IPS DF 6.9 (cell line): Measurements from ENCODE around the gene GPR33.

ENCODE experiments used
- DNase-seq: peaks from one replicate; pipeline ENCODE4 v3.0.0-alpha.2; 2013; ENCODE audit warnings: low read depth, low spot score
- H3K27ac ChIP-seq: one replicate; pipeline ENCODE4 v1.5.1; 2013; ENCODE audit warnings: low read length, control low read depth
- H3K27me3 ChIP-seq: 2 replicates; pipeline ENCODE4 v1.6.1; 2013; ENCODE audit warnings: mild to moderate bottlenecking, low read length; ENCODE audit not compliant: control insufficient read depth, insufficient read depth
- H3K36me3 ChIP-seq: 2 replicates; pipeline ENCODE4 v1.6.1; 2013; ENCODE audit warnings: low read length; ENCODE audit not compliant: control insufficient read depth, insufficient read depth
- H3K4me1 ChIP-seq: 2 replicates; pipeline ENCODE4 v1.6.1; 2013; ENCODE audit warnings: low read length; ENCODE audit not compliant: control insufficient read depth, insufficient read depth
- H3K4me3 ChIP-seq: 2 replicates; pipeline ENCODE4 v1.5.1; 2013; ENCODE audit warnings: mild to moderate bottlenecking, low read length
- H3K9me3 ChIP-seq: 2 replicates; pipeline ENCODE4 v1.6.1; 2013; ENCODE audit warnings: low read length, inconsistent platforms; ENCODE audit not compliant: control insufficient read depth, insufficient read depth
- WGBS: extraction: QIAGEN DNeasy Blood & Tissue Kit; methylation state at CpG from one replicate; pipeline ENCODE4 v1.1.7; 2013; ENCODE audit warnings: mixed read lengths, missing lambda C conversion rate; ENCODE audit not compliant: insufficient read length, insufficient coverage; 5-methylcytosine and 5-hydroxymethylcytosine counted together

The GPR33 gene

DNA sequence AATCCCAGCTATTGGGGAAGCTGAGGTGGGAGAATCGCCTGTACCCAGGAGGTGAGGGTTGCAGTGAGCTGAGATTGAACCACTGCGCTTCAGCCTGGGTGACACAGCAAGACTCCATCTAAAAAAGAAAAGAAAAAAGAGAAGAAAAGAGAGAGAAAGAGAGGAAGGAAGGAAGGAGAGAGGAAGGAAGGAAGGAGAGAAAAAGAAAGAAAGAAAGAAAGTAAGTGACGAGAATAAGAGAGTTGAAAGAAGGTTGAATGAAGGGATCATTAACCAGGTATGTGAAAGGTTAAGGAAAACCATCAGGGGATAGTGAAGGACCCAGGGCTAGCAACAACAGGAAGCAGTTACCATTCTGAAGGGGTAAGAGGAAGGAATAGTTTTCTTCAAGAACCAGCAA is 26.3 kb downstream of the GPR33 start:
- DNase-seq: no peak
- Histone ChIP-seq H3K27me3 (no peaks in the 10 kb centered on the region), H3K27ac (no peak overlapping the region), H3K36me3 (no peaks in the 10 kb centered on the region), H3K4me1 (no peaks in the 10 kb centered on the region), H3K9me3 (no peaks in the 10 kb centered on the region), H3K4me3 (no peak overlapping the region)
- 100% methylated on average over 1 of the region's 3 CpGs for WGBS

- no peak overlapping the region for H3K4me3 ChIP-seq
- WGBS: no CpG with 5 or more reads among the region's 11 CpGs
- DNase-seq: no peak
- no peaks in the 10 kb centered on the region for H3K4me1 ChIP-seq
- H3K36me3 ChIP-seq: peaks cover under 1% of the 10 kb centered on the region; the same call in 1 of the 2 replicates
- H3K9me3 ChIP-seq: no peaks in the 10 kb centered on the region
- no peaks in the 10 kb centered on the region for H3K27me3 ChIP-seq
- no peak overlapping the region for H3K27ac ChIP-seq
Observed at GRCh38 chr14:31457665-31458659, 29.9 kb downstream of the GPR33 start.

DNA sequence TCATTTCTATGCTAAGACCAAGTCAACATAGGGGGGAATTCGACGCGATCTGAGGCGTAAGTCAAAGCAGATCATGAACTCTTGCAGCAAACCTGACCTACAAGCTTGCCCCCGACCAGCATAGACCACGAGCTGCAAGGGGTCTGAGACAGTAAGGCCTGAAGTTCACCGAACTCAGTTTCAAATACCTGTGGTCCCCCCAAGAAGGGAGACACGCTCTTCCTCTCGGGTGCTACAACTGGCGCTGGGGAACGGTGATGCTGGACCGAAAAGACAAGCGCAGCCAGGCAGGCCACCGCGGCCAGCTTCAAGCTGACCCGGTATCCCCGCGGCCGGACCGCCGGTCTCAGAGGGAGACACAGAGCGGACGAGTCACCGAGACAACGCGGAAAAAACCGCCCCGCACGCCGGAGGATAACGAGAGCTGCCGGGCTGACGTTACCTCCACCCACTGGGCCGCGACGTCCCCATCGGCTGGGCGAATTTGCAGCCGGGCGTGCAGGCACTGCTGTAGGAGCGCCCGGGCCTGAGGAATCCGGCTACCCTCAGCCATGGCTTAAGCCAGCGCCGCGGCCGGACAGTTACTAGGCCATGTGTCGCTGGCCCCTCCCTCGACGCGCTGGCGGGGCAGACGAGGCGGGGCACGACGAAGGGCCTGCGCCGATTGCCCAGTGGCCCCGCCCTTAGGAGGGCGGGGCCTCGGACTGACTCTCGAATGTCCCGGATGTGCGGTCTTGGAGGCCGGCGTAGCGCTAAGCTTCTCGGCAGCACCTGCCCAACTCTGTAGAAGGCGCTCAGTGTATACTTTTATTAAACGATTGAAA is 30.8 kb downstream of the GPR33 start, which contains the start of gene DTD2:
TSS of gene DTD2 (minus strand) at position 666 of the 824 bp plus-strand sequence. CDS start at position 553, 113 bp downstream.
- DNase-seq: peak; percentile 52
- H3K36me3 ChIP-seq: peaks cover 2% of the 10 kb centered on the region; the same call in 1 of the 2 replicates
- no CpG with 5 or more reads among the region's 70 CpGs for WGBS

DNA sequence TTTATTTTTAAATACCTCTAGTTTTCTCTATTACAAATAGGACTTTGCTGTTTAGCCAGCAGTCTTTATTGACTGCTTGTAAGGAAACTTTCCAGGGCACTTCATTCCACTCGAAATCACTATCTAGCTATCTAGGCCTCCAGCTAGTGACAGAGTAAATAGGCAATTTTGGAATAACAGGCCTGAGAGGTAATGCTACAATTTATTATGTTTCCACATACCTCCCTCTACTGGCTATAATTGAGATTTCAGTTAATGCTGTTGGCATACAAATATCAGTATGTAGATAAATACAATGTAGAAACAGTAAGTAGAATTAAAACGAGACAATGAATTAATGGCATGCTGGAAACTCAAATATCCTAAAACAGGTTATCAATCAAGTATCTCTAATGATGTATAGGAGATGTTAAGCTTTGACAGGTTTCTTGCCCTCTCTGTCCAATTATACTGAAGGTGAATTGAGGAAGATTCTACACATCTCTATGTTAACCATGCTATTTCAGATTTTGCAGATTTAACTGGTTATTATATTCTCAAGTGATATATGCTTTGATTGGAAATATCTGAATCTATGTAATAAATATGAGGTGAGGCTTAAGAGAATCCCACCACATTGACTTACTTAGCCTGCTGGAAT is 37.7 kb downstream of the GPR33 start:
- H3K4me3 ChIP-seq: no peak overlapping the region
- H3K4me1 ChIP-seq: no peaks in the 10 kb centered on the region
- no peaks in the 10 kb centered on the region for H3K27me3 ChIP-seq
- WGBS: no CpG with 5 or more reads among the region's 2 CpGs
- no peak for DNase-seq
- H3K9me3 ChIP-seq: no peaks in the 10 kb centered on the region
- H3K27ac ChIP-seq: no peak overlapping the region
- peaks cover 2% of the 10 kb centered on the region; the same call in 1 of the 2 replicates for H3K36me3 ChIP-seq

More for the DNA sequence above, 30.8 kb downstream of the GPR33 start, which contains the start of gene DTD2:
- Histone ChIP-seq H3K4me3 (peak within 1 kb of the TSS; percentile 81; the same call in 1 of the 2 replicates), H3K27me3 (no peaks in the 10 kb centered on the region), H3K9me3 (no peaks in the 10 kb centered on the region), H3K4me1 (no peaks in the 10 kb centered on the region), H3K27ac (no peak within 1 kb of the TSS)

DNA sequence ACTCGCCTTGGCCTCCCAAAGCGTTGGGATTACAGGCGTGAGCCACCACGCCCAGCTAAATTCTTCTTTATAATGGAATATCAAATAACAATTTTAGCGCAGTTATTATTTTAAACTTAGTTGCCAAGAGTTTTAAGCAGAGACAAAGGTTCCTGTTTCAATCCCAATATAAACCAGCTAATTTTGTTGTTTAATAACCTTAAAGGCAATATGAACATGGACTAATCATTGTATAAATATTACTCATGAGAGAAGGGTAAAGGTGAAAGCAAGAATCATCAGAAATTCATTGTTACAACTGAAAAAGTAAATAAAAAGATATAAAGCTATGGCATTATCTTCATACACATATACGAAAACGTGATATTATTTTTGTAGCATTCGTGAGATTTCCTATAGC is 38.7 kb downstream of the GPR33 start:
- no peak overlapping the region for H3K27ac ChIP-seq
- no CpG with 5 or more reads among the region's 8 CpGs for WGBS
- H3K36me3 ChIP-seq: peaks cover 2% of the 10 kb centered on the region; the same call in 1 of the 2 replicates
- no peaks in the 10 kb centered on the region for H3K9me3 ChIP-seq
- H3K4me3 ChIP-seq: no peak overlapping the region
- DNase-seq: no peak
- H3K27me3 ChIP-seq: no peaks in the 10 kb centered on the region
- H3K4me1 ChIP-seq: no peaks in the 10 kb centered on the region

DNA sequence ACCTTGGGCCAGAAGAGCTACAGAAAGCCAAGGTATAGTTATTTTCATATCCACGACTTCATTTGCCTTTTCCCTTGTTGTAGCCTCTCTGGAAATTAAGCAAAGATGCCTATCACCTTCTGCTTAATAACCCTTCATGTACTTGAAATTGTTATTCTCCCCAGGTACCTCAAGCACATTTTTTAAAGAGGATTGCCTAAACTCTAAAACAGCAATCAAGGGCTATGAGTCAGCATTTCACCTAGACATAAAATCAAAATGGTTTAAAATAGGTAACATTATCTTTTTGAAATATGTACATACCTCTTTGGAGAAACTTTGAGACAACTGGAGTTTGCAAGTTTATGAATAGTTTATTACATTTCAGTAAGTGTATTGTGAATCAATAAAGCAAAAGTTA is 42.1 kb downstream of the GPR33 start:
- DNase-seq: no peak
- Histone ChIP-seq H3K4me1 (no peaks in the 10 kb centered on the region), H3K9me3 (no peaks in the 10 kb centered on the region), H3K36me3 (no peaks in the 10 kb centered on the region), H3K4me3 (no peak overlapping the region), H3K27ac (no peak overlapping the region), H3K27me3 (no peaks in the 10 kb centered on the region)
- no CpG with 5 or more reads among the region's 1 CpG for WGBS

DNA sequence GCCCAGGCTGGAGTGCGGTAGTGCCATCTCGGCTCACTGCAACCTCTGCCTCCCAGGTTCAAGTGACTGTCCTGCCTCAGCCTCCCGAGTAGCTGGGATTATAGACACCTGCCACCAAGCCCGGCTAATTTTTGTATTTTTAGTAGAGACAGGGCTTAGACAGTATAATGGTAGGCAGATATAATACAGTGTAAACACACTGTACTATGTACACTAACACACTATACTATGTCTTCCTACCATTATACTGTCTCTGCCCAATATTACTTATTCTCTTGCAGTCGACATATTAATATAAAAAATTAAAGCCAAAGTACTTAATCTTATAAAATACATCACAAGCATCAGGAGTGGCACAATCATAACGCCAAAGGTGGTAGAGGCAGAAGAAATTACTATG is 45.6 kb downstream of the GPR33 start:
- H3K36me3 ChIP-seq: no peaks in the 10 kb centered on the region
- DNase-seq: no peak
- H3K27ac ChIP-seq: no peak overlapping the region
- no peaks in the 10 kb centered on the region for H3K4me1 ChIP-seq
- no peaks in the 10 kb centered on the region for H3K9me3 ChIP-seq
- no peak overlapping the region for H3K4me3 ChIP-seq
- WGBS: 100% methylated on average over 1 of the region's 6 CpGs
- no peaks in the 10 kb centered on the region for H3K27me3 ChIP-seq

DNA sequence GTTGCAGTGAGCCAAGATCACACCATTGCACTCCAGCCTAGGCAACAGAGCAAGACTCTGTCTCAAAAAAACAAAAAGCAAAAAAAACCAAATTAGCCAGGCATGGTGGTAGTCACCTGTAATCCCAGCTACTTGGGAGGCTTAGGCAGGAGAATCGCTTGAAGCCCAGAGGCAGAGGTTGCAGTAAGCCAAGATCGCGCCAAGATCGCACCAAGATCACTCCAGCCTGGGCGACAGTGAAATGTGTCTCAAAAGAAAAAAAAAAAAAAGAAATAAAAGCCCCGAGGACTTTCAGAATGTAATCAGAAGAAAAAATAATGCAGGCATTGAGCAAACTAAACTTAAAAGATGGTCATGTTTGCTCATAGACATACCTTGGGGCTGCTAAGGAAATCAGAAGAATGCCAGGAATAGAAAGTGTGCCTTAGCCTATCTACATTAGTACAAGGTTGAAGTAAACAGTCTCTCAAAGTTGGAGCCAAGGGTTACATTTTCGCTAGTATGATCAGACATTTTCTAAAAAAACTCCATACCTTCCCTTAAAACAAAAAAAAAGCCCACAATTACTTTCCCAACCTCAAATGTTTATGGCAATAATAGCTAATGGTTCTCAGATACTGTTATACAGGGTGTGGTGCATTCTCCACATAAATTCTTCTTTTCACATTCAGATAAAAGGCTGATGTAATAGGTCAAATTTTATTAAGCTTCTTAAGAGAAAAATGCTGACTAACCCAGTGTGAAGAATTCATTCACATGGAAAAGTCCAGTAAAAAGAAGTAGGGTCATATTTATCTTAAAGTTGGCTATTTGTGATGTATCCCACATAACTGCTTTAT is 46.3 kb downstream of the GPR33 start:
- DNase-seq: no peak
- Histone ChIP-seq H3K27ac (no peak overlapping the region), H3K4me3 (no peak overlapping the region), H3K27me3 (no peaks in the 10 kb centered on the region), H3K4me1 (no peaks in the 10 kb centered on the region), H3K36me3 (no peaks in the 10 kb centered on the region), H3K9me3 (no peaks in the 10 kb centered on the region)
- WGBS: no CpG with 5 or more reads among the region's 7 CpGs

- Histone ChIP-seq H3K36me3 (no peaks in the 10 kb centered on the region), H3K27me3 (no peaks in the 10 kb centered on the region), H3K4me1 (no peaks in the 10 kb centered on the region), H3K4me3 (no peak overlapping the region), H3K9me3 (no peaks in the 10 kb centered on the region), H3K27ac (no peak overlapping the region)
- DNase-seq: no peak
Observed at GRCh38 chr14:31440280-31440679, 47.6 kb downstream of the GPR33 start.
